ENCODE data around the gene IFNL4. TPM values are rescaled to one million over a fixed set of nuclear protein-coding genes. Genes with fewer than 3 reads are reported as not detected.

IFNL4 gene
- total RNA-seq, 4 donors from 2014 or later = not detected

DNA sequence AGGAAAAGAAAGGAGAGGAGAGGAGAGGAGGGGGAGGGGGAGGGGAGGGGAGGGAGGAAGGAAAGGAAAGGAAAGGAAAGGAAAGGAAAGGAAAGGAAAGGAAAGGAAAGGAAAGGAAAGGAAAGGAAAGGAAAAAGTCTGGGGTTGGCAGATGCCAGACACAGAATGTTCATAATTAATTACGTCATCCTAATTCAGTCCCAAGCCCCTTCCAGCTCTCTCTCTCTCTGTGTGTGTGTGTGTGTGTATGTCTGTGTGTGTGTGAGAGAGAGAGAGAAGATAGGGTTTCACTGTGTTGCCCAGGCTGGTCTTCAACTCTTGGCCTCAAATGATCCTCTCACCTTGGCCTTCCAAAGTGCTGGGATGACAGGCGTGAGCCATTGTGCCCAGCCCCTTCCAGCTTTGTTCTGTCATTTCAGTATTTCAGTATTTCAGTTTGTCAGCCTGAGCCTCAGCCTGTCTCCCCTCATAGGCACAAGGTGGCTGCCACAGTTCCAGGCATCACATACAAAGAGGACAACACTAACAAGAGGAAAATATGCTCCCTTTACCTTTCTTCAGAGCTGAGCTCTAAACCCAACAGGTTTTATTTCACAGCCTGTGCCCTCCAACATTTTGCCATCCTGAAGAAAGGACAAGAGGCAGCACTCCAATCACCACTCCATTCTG, 18.4 kb downstream of the IFNL4 start:
- TF ChIP-seq, protein P1, sequence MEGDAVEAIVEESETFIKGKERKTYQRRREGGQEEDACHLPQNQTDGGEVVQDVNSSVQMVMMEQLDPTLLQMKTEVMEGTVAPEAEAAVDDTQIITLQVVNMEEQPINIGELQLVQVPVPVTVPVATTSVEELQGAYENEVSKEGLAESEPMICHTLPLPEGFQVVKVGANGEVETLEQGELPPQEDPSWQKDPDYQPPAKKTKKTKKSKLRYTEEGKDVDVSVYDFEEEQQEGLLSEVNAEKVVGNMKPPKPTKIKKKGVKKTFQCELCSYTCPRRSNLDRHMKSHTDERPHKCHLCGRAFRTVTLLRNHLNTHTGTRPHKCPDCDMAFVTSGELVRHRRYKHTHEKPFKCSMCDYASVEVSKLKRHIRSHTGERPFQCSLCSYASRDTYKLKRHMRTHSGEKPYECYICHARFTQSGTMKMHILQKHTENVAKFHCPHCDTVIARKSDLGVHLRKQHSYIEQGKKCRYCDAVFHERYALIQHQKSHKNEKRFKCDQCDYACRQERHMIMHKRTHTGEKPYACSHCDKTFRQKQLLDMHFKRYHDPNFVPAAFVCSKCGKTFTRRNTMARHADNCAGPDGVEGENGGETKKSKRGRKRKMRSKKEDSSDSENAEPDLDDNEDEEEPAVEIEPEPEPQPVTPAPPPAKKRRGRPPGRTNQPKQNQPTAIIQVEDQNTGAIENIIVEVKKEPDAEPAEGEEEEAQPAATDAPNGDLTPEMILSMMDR (IDR thresholded peaks at IDR 0.05; ENCODE audit: low read depth) = no peak

GRCh38 chr19:39224910-39225309, 23.7 kb downstream of the IFNL4 start:
- TF ChIP-seq, protein P1 (IDR thresholded peaks at IDR 0.05; ENCODE audit: low read depth) = no peak

GRCh38 chr19:39223703-39224279, 24.9 kb downstream of the IFNL4 start:
- TF ChIP-seq, protein P1 (IDR thresholded peaks at IDR 0.05; ENCODE audit: low read depth) = no peak

DNA sequence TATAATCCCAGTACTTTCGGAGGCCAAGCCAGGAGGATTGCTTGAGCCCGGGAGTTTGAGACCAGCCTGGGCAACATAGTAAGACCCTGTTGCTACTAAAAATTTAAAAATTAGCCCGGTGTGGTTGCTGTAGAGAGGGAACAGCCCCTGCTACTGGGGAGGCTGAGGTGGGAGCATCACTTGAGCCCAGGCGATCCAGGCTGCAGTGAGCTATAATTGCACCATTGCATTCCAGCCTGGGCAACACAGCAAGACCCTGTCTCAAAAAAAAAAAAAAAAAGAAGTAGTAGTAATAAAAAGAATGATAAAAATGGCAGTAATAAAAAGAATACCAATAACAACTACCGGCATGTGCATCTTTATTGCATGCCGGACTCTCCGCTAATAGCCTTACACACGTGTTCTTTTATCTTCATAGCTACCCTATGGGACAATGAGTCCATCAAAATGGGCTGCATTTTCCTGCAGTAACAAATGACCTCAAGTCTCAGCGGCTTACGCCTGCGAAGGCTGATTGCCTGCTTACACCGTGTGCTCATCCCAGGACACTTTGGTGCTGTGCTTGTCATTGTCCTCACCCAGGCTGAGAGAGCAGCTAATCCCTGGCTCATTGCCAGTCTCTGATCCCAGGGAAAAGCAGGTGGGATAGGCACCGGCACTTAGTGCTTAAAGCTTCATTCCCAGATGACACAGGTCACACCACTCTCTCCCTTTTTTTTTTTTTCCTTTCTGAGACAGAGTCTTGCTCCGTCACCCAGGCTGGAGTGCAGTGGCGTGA, 30.2 kb downstream of the IFNL4 start:
- TF ChIP-seq, protein P1 (IDR thresholded peaks at IDR 0.05; ENCODE audit: low read depth) = no peak

- TF ChIP-seq, protein P1 (IDR thresholded peaks at IDR 0.05; ENCODE audit: low read depth) = no peak
These were observed 31.6 kb downstream of the IFNL4 start for GRCh38 chr19:39217094-39217493.

DNA sequence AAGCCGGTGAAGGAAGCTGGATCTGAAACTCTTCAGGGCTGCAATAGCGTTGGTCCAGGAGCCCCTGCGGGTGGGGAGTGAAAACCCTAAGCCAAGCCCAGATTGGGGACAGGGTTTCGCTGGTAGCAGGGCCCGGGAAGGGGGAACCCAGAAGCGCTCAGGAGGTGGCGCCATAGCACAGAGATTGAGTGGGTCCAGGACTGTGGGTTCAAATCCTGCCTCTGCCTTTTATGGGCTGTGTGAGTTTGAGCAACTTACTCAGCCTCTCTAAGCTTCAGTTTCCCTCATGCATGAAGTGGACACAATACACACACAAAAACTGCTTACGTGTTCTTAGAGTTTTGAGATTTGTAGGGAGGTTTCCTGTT, 36.3 kb downstream of the IFNL4 start:
- TF ChIP-seq, protein P1 (IDR thresholded peaks at IDR 0.05; ENCODE audit: low read depth) = no peak

DNA sequence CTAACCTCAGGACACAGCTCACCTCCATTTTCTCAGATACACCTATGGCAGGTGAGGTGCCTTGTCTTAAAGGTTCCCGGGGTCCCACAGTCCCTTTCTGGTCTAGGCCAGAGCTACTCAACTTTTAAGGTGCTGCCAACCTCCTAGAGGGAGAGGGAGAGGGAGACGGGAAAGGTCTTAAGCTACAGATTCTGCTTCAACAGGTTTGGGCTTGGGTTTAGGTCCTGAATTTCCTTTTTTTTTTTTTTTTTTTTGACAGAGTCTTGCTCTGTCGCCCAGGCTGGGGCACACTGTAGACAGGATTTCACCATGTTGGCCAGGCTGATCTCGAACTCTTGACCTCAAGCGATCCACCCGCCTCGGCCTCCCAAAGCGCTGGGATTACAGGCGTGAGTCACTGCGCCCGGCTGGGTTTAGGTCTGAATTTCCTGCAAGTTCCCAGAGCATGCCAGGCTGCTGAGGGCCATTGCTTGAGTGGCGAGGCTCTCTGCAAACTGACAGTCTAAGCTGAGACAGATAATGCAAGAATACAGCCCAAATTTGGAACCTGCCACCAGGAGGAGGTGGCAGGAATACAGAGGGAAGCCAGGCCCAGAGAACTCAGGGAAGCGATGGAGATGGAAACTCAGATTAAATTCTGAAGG, 36.8 kb downstream of the IFNL4 start:
- TF ChIP-seq, protein P1 (IDR thresholded peaks at IDR 0.05; ENCODE audit: low read depth) = no peak
